ENCODE results near the gene SARM1. TPM values are rescaled to one million over a fixed set of nuclear protein-coding genes. Genes with fewer than 3 reads are reported as not detected.

SARM1 gene
- total and polyA plus RNA-seq, 4 donors = 9.3 to 24.6 (median 9.8) TPM

DNA sequence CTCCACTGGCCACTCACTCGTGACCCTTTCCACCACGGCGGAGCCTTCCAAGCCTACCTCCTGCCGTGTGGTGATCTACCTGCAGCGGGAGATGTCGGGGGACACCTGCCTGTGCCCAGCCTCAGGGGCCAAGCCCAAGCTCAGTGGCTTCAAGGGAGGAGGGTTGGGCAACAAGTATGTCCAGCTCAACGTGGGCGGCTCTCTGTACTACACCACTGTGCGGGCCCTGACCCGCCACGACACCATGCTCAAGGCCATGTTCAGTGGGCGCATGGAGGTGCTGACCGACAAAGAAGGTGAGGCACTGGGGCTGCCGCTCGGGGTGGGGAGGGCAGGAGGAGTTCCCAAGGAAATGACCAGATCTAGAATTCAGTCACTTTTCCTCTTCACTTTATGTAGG lies 32.1 kb upstream of the SARM1 start:
- TF ChIP-seq, protein P1, sequence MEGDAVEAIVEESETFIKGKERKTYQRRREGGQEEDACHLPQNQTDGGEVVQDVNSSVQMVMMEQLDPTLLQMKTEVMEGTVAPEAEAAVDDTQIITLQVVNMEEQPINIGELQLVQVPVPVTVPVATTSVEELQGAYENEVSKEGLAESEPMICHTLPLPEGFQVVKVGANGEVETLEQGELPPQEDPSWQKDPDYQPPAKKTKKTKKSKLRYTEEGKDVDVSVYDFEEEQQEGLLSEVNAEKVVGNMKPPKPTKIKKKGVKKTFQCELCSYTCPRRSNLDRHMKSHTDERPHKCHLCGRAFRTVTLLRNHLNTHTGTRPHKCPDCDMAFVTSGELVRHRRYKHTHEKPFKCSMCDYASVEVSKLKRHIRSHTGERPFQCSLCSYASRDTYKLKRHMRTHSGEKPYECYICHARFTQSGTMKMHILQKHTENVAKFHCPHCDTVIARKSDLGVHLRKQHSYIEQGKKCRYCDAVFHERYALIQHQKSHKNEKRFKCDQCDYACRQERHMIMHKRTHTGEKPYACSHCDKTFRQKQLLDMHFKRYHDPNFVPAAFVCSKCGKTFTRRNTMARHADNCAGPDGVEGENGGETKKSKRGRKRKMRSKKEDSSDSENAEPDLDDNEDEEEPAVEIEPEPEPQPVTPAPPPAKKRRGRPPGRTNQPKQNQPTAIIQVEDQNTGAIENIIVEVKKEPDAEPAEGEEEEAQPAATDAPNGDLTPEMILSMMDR (IDR thresholded peaks at IDR 0.05; ENCODE audit: control extremely low read depth, extremely low read depth) = no peak
- ATAC-seq (ENCODE audit: insufficient read depth, low FRiP score) (no peak), DNase-seq (no peak)
- Histone ChIP-seq H3K4me1 (ENCODE audit: control insufficient read depth in 5 of 5, insufficient read depth in 5 of 5, low read length in 5 of 5) (peaks cover 4 to 18% (median 6%) of the 10 kb centered on the region in 5 donors), H3K27me3 (ENCODE audit: control insufficient read depth in 3 of 3, insufficient read depth in 3 of 3, low read length in 2 of 3) (no peaks in the 10 kb centered on the region), H3K9me3 (ENCODE audit: control insufficient read depth in 4 of 4, insufficient read depth in 3 of 4, low read length in 3 of 4) (no peaks in the 10 kb centered on the region), H3K36me3 (ENCODE audit: control insufficient read depth in 4 of 4, insufficient read depth in 4 of 4, low read length in 4 of 4) (peaks cover 14 to 47% (median 32%) of the 10 kb centered on the region in 4 donors), H3K4me3 (no peak overlapping the region), H3K9ac (ENCODE audit: insufficient read depth in 1 of 2, low read length in 2 of 2) (no peak overlapping the region), H3K27ac (ENCODE audit: low read depth in 1 of 2, low read length in 1 of 2) (peak overlapping the region in 1 of 2 donors; percentile 20)
- 93 to 95% methylated on average over 15 of the region's 15 CpGs for WGBS, 2 donors

DNA sequence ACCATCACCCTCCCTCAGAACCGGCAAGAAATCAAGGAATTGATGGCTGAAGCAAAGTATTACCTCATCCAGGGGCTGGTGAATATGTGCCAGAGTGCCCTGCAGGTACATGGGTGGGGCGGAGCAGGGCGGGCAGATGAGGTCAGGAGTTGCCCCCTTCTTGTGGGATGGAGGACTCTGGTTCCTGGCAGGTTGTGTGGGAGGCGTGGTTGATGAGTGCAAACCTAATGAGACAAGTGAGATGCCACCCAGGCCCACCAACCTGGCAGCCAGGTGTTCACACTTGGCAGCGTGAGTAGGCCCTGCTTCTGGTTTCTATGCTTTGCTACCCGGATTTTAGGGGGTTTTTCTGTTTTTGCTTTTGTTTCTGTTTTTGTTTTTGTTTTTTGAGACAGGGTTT lies 31.1 kb upstream of the SARM1 start:
- no peak for DNase-seq
- WGBS, 2 donors = 89 to 97% methylated on average over 6 of the region's 6 CpGs
- H3K9me3 ChIP-seq (ENCODE audit: control insufficient read depth in 4 of 4, insufficient read depth in 3 of 4, low read length in 3 of 4) = no peaks in the 10 kb centered on the region
- peaks cover 14 to 54% (median 39%) of the 10 kb centered on the region in 4 donors for H3K36me3 ChIP-seq (ENCODE audit: control insufficient read depth in 4 of 4, insufficient read depth in 4 of 4, low read length in 4 of 4)
- H3K27me3 ChIP-seq (ENCODE audit: control insufficient read depth in 3 of 3, insufficient read depth in 3 of 3, low read length in 2 of 3) = no peaks in the 10 kb centered on the region
- ATAC-seq (ENCODE audit: insufficient read depth, low FRiP score) = no peak
- peaks cover 5 to 13% (median 6%) of the 10 kb centered on the region in 5 donors for H3K4me1 ChIP-seq (ENCODE audit: control insufficient read depth in 5 of 5, insufficient read depth in 5 of 5, low read length in 5 of 5)
- H3K4me3 ChIP-seq = no peak overlapping the region
- no peak overlapping the region for H3K27ac ChIP-seq (ENCODE audit: low read depth in 1 of 2, low read length in 1 of 2)
- TF ChIP-seq, protein P1 (IDR thresholded peaks at IDR 0.05; ENCODE audit: control extremely low read depth, extremely low read depth) = no peak
- no peak overlapping the region for H3K9ac ChIP-seq (ENCODE audit: insufficient read depth in 1 of 2, low read length in 2 of 2)

DNA sequence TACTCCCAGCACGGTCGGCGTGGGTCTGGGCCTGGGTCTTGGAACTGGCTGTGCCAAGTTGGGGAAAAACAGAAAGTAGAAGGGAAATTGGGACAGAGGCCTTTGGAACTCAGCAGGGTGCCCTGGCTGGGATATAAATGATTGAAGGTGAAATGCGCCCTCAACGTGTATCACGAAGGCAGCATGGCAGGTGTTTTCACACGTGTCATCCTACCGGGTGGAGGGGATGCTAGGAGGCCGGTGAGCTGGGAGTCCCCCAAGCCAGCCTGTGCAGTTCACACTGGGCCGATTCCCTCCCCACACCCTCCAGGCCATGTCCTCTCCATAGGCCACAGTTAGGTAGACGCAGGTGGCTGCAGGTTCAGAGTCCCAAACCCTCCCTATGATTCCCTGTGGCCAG lies 30.0 kb upstream of the SARM1 start:
- H3K9me3 ChIP-seq (ENCODE audit: control insufficient read depth in 4 of 4, insufficient read depth in 3 of 4, low read length in 3 of 4) = no peaks in the 10 kb centered on the region
- peaks cover 14 to 56% (median 47%) of the 10 kb centered on the region in 4 donors for H3K36me3 ChIP-seq (ENCODE audit: control insufficient read depth in 4 of 4, insufficient read depth in 4 of 4, low read length in 4 of 4)
- DNase-seq = no peak
- peaks cover 4 to 8% (median 7%) of the 10 kb centered on the region in 5 donors for H3K4me1 ChIP-seq (ENCODE audit: control insufficient read depth in 5 of 5, insufficient read depth in 5 of 5, low read length in 5 of 5)
- 93 to 96% methylated on average over 11 of the region's 11 CpGs for WGBS, 2 donors
- TF ChIP-seq, protein P1 (IDR thresholded peaks at IDR 0.05; ENCODE audit: control extremely low read depth, extremely low read depth) = no peak
- no peaks in the 10 kb centered on the region for H3K27me3 ChIP-seq (ENCODE audit: control insufficient read depth in 3 of 3, insufficient read depth in 3 of 3, low read length in 2 of 3)
- no peak overlapping the region for H3K4me3 ChIP-seq
- H3K27ac ChIP-seq (ENCODE audit: low read depth in 1 of 2, low read length in 1 of 2) = no peak overlapping the region
- no peak for ATAC-seq (ENCODE audit: insufficient read depth, low FRiP score)
- no peak overlapping the region for H3K9ac ChIP-seq (ENCODE audit: insufficient read depth in 1 of 2, low read length in 2 of 2)

DNA sequence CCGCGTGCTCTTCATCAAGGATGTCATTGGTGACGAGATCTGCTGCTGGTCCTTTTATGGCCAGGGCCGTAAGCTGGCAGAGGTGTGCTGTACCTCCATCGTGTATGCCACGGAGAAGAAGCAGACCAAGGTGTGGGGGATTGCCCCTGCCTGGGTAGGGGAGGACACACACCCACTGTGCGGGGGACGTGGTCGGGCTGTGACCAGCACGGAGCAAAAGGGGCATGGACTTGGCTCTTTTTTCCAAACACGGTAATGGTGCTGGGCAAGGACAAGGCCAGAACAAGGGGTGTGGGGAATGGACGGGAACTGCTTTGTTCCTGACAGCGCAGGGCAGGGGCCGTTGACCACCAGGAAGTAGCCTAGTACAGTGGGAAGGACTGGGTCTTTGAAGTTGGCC lies 29.2 kb upstream of the SARM1 start:
- H3K36me3 ChIP-seq (ENCODE audit: control insufficient read depth in 4 of 4, insufficient read depth in 4 of 4, low read length in 4 of 4) = peaks cover 14 to 59% (median 51%) of the 10 kb centered on the region in 4 donors
- DNase-seq (no peak), ATAC-seq (ENCODE audit: insufficient read depth, low FRiP score) (no peak)
- WGBS, 2 donors = 93 to 94% methylated on average over 14 of the region's 14 CpGs
- H3K27me3 ChIP-seq (ENCODE audit: control insufficient read depth in 3 of 3, insufficient read depth in 3 of 3, low read length in 2 of 3) = no peaks in the 10 kb centered on the region
- H3K9ac ChIP-seq (ENCODE audit: insufficient read depth in 1 of 2, low read length in 2 of 2) = no peak overlapping the region
- no peaks in the 10 kb centered on the region for H3K9me3 ChIP-seq (ENCODE audit: control insufficient read depth in 4 of 4, insufficient read depth in 3 of 4, low read length in 3 of 4)
- TF ChIP-seq, protein P1 (IDR thresholded peaks at IDR 0.05; ENCODE audit: control extremely low read depth, extremely low read depth) = no peak
- H3K4me1 ChIP-seq (ENCODE audit: control insufficient read depth in 5 of 5, insufficient read depth in 5 of 5, low read length in 5 of 5) = peaks cover 0 to 8% (median 0%) of the 10 kb centered on the region in 5 donors
- no peak overlapping the region for H3K4me3 ChIP-seq
- no peak overlapping the region for H3K27ac ChIP-seq (ENCODE audit: low read depth in 1 of 2, low read length in 1 of 2)
